ENCODE data around the gene CLSTN2.

The CLSTN2 gene

DNA sequence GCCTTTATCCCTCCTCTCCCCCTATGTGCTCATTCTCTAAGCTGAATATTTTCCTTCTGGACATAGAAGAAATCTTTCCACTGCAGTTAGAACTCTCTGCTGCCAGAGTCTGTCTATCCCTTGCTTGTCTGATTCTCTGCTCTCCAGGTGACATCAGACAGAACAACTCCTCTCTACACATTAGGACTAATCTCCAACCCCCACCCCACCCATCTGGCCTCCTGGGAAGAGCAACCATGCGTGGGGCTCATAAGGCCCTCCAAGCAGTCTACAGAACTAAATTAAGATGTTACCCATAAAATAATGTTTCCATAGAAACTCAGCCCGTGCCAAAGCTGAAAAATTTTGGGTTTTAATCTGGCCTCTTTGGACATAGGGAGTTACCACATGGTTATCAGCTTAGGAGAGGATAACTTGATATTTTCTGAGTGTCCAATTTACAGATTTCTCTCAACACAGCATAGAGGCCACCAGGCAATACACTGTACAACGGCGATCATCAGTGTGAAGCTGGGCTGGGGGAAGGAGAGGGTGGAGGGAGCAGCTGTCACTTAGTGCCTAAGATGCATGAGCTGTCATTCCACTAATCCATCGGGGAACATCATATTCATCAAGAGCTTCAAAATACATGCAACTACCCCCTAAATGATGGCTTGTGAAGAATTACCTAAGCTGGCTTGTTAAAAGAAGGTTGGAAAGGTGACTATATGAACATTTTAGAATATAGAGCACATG is 199.4 kb downstream of the CLSTN2 start:
- H3K4me3 ChIP-seq (ENCODE audit: low read length), result no peak overlapping the region
- TF ChIP-seq ZNF274 (IDR thresholded peaks at IDR 0.05; ENCODE audit: low read depth, low read length), result no peak

DNA sequence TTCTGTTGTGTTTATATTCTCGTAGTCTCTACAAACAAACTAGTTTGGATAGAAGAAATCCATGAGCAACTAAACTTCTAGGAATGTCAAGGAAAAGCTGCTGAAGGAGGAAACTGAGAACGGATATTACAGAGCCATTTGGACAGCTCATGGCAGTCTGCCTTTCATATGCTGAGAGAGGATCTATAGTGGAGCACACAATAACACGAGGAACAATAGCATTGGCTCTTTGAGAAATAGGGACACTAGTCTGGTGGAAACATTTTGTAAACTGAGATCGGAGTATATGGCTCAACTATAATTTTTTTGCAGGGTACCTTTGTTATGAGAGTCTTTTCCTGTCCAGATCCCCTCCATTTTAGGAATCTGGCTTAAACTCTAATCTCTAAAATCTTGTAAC is 200.5 kb downstream of the CLSTN2 start:
- H3K4me3 ChIP-seq (ENCODE audit: low read length), result no peak overlapping the region
- no peak for TF ChIP-seq ZNF274 (IDR thresholded peaks at IDR 0.05; ENCODE audit: low read depth, low read length)

DNA sequence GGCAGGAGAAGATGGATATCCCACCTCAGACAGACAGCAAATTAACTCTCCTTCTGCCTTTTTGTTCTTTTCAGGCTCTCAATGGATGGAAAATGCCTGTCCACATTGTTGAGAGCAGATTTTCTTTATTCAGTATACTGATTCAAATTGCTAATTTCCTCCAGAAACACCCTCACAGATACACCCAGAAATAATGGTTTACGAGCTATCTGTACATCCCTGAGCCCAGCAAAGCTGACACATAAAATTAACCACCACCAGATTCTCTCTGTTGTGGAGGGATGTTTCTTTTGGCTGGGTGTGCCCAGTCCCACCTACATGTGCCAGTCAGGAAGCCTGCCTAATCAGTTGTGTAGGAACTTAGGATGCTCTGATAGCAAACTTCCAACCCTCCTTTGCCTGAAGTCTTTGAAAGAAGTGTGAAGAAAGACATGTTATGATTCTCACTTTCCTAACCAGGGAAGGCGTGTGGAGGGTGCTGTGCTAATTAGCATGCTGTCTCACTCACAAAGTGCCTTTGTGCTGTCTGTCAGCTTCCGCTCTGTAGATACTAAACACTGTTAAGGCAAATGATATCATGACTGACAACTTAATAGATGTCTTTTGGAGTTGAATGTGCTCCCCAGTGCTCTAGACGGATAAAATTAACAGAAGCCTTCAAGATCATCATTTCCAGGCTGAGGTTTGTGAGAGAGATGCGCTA is 208.5 kb downstream of the CLSTN2 start:
- TF ChIP-seq ZNF274 (IDR thresholded peaks at IDR 0.05; ENCODE audit: low read depth, low read length), result no peak
- H3K4me3 ChIP-seq (ENCODE audit: low read length), result no peak overlapping the region

DNA sequence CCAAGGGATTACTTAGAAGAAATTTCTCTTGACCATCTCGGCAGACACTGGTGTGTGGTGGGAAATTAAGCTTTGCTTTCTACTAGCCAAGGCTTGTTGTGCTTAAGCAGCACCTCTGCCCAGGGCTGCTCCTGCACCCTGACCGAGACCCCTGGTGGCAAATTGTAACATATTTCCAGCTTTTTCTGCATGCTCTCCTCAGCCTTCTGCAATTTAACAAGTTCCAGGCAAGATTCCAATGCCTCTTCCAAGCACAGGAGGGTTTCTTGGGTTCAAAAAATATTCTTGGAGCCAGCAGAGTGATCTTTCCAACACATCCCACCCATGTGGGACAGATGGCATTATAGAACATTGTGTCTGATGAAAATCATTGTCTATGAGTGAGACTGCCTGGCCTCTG is 210.5 kb downstream of the CLSTN2 start:
- no peak for TF ChIP-seq ZNF274 (IDR thresholded peaks at IDR 0.05; ENCODE audit: low read depth, low read length)

DNA sequence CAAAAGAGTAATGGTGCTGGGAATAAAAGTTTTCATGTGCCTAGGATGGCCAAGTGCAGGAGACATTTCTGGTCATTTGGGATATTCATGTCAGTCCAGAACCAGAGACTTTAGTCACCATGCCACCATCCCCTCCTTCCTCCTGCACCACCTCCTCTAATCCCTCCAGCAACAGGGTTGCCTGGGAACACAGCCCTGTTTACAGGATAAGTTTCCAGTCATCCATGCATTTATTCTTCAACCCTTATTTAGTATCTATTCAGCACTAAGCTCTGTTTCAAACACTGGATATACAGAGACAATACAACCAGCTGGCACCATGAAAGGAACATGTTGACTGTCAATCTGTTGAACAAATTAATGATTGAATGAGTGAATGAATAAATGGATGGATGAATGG is 211.7 kb downstream of the CLSTN2 start:
- no peak for TF ChIP-seq ZNF274 (IDR thresholded peaks at IDR 0.05; ENCODE audit: low read depth, low read length)
- H3K4me3 ChIP-seq (ENCODE audit: low read length), result no peak overlapping the region

More for the DNA sequence above, 210.5 kb downstream of the CLSTN2 start:
- no peak overlapping the region for H3K4me3 ChIP-seq (ENCODE audit: low read length)

DNA sequence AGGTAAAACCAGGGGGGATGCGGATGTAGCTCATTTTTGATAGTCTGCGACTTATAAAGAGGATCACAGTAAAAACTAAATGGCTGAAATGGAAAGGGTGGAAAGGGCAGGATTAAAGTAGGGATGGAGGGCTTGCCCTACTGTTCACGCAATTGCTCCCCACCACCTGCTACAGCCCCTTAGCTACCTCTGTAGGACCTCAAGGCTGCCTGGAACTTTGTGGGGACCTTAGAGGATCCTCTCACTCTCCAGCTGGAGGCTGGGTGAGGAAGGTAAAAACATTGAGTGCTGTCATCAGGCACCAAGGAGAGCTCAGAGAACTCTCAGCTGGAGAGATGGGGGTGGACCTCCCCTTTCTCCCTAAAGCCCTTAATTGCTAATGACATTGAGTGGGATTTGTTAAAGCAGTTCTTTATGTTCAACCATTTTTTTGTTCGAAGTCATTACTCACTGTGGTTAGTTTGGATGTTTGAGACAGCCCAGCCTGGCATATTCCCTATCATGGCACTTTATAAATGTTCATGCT is 213.0 kb downstream of the CLSTN2 start:
- TF ChIP-seq ZNF274 (IDR thresholded peaks at IDR 0.05; ENCODE audit: low read depth, low read length), result no peak
- H3K4me3 ChIP-seq (ENCODE audit: low read length), result no peak overlapping the region

DNA sequence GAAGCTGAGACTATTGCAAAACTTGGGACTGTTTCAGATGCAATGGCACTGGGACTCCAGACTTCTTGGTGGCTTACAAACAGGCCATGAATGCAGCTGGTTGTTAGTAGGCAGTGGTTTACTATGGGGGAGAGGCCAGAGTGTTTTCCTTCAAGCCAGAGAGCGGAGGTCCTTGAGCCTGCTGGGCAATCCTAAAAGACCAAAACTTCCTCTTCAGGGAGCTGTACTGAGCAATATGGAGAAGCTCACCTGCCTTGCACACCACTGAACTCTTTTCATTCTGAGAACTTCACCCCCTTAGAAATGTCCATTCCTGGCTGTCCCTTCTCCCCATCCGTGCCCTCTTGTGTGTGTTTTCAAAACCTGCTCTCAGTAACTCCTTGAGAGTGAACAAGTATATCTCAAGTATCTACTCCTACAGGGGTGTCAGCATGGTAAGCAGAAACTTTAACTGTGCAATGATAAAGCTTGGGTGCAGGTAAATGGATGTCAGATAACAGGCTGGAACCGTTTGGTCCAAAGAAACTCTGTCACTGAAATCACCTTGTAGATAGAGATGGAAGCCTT is 213.9 kb downstream of the CLSTN2 start:
- no peak for TF ChIP-seq ZNF274 (IDR thresholded peaks at IDR 0.05; ENCODE audit: low read depth, low read length)
- H3K4me3 ChIP-seq (ENCODE audit: low read length), result no peak overlapping the region

DNA sequence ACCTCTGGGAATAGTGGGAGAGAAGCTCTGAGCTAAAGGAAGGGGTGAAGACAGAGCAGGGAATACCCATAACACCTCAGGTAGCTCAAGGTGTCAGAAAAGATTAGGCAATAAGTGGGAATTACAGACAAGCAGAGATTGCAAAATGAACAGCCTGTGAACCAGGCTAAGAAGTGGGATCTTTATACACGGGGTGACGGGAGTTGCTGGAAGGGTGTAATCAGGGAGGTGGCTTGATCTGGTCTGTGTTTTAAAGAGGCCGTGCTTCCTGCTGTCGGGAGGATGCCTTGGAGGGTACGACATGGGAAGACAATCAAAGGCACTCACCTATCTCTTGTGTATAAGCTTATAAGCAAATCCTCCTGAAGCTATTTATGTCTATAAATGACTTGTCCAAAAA is 216.3 kb downstream of the CLSTN2 start:
- no peak for TF ChIP-seq ZNF274 (IDR thresholded peaks at IDR 0.05; ENCODE audit: low read depth, low read length)
- H3K4me3 ChIP-seq (ENCODE audit: low read length), result no peak overlapping the region

DNA sequence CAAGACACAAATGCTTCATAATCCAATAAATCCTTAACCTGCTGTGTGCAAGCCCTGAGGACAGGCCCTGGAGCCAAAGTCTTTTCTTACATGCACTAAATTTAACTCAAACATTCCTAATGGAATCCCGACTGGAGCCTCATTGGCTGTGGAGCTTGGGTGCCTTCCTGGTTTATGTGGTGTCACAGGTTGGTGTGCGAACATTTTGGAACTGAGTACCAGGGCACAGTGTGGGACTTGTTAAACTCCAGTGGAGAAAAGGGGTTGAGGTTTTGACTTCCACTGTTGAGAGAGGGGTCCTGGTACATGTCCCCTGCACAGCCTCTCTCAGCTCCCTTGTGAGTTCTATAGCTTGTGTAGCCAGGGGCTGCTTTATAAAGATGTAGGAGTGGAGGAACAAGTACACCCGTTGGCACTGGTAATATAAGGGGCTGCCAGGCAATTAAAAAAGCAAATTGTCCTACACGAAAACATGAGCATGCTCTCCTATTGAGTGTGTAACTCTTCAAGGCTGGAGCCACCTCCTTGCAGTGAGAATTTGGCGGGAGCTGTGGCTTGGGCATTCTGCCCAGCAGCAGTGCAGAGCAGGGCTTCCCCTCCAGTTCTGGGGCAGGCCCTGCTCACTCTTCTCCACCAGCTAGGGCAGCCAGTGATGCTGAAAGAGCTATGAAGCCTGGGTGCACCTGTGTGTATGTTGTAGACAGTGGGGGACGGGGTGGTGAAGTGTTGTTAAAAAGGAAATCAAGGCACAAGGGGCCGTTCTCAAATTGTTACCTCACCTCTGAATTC is 218.1 kb downstream of the CLSTN2 start:
- no peak for TF ChIP-seq ZNF274 (IDR thresholded peaks at IDR 0.05; ENCODE audit: low read depth, low read length)
- no peak overlapping the region for H3K4me3 ChIP-seq (ENCODE audit: low read length)

DNA sequence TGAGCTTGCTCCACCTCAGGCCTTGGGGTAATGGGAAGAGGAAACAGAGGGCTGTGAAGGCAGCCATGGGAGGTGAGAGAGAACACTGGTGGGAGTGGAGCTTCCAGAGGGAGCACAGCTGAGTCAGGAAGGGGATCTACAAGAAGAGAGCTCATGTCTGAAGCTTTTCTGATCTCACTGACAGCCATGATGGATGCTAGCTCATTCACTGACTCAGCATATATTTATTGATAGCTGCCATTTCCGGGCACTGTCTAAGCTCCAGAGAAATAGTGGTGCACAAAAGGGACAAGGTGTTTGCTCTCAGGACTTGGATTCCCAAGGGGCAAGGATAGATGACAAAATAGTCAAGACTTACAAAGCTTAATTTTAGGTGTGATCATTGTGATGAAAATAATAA is 218.8 kb downstream of the CLSTN2 start:
- TF ChIP-seq ZNF274 (IDR thresholded peaks at IDR 0.05; ENCODE audit: low read depth, low read length), result no peak
- H3K4me3 ChIP-seq (ENCODE audit: low read length), result no peak overlapping the region

DNA sequence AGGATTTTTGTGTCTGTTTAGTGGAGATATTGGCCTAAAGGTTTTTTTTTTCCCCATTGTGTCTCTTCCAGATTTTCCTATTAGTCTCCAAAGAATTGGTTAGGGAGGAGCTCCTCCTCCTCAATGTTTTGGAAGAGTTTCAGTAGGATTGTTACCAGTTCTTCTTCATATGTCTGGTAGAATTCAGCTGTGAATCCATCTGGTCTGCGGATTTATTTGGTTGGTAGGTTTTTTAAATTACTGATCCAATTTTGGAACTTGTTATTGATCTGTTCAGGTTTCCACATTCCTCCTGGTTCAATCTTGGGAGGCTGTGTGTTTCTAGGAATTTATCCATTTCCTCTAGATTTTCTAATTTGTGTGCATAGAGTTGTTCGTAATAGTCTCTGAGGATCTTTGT is 222.2 kb downstream of the CLSTN2 start:
- no peak overlapping the region for H3K4me3 ChIP-seq (ENCODE audit: low read length)
- no peak for TF ChIP-seq ZNF274 (IDR thresholded peaks at IDR 0.05; ENCODE audit: low read depth, low read length)

DNA sequence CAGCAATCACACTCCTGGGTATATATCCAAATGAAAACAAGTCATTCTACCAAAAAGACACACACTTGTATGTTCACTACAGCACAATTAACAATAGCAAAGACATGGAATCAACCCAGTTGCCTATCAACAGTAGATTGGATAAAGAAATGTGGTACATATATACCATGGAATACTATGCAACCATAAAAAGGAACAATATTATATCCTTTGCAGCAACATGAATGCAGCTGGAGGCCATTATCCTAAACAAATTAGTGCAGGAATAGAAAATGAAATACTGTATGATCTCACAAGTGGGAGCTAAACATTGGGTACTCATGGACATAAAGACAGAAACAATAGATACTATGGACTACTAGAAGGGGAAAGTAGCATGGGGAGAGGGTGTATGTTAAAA is 224.7 kb downstream of the CLSTN2 start:
- no peak for TF ChIP-seq ZNF274 (IDR thresholded peaks at IDR 0.05; ENCODE audit: low read depth, low read length)
- H3K4me3 ChIP-seq (ENCODE audit: low read length), result no peak overlapping the region

DNA sequence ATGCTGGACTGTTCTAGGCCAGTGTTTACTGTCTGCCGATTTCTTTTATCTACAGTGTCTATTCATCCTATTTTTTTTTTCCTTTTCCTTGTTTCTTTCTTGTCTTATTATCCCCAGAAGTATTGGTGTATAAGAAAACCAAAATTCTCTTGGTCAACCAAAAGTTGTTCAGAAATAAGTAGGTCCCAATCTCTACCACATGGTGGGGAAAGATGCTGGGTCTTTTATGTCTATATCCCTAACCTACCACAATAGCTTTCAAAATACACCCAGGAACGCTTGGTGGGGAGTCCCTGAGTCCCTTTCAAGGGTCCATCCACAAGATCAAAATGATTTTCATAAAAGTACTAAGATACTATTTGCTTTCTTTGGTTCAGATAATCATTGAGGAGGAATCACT is 225.6 kb downstream of the CLSTN2 start:
- no peak overlapping the region for H3K4me3 ChIP-seq (ENCODE audit: low read length)
- no peak for TF ChIP-seq ZNF274 (IDR thresholded peaks at IDR 0.05; ENCODE audit: low read depth, low read length)

DNA sequence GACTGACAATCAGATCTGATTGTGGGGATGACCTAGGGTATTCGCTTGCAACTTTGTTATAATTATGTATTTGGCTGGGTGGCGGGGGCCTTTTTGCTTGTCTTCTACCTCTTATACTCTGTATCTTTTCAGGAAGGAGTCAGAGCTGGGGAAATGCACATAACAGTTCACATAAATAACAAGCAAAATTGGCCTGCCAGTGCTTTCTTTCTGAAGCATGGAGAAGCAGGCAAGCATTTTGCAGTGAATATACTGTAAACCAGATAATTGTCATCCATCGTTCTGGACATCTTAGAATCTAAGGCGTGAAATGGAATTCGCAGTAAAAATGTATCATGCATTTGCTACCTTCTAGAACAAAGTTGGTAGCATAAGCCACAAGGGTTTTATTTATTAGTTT is 227.6 kb downstream of the CLSTN2 start:
- TF ChIP-seq ZNF274 (IDR thresholded peaks at IDR 0.05; ENCODE audit: low read depth, low read length), result no peak
- no peak overlapping the region for H3K4me3 ChIP-seq (ENCODE audit: low read length)
